Hepatocyte (in vitro differentiated cells): ENCODE results near the gene LRCH1.

Source experiments
- CTCF ChIP-seq: fragments of 200-600 bp; sonication (generic); IDR thresholded peaks from 2 replicates; pipeline ENCODE4 v1.5.1; 2016; ENCODE audit warnings: antibody characterized with exemption, mild to moderate bottlenecking; ENCODE audit not compliant: poor library complexity
- EZH2 ChIP-seq: fragments of 200-600 bp; sonication (generic); IDR thresholded peaks from 2 replicates; pipeline ENCODE4 v1.6.1; 2016; ENCODE audit warnings: antibody characterized with exemption, mild to moderate bottlenecking, borderline replicate concordance
- EZH2phosphoT487 ChIP-seq: fragments of 200-600 bp; sonication (generic); IDR thresholded peaks from one replicate; pipeline ENCODE4 v1.6.1; 2018; ENCODE audit warnings: antibody characterized with exemption, mild to moderate bottlenecking, low read depth, moderate library complexity; ENCODE audit not compliant: unreplicated experiment, severe bottlenecking

GRCh38 chr13:46660416-46660815 is 107.4 kb downstream of the LRCH1 start:
- TF ChIP-seq CTCF (no peak), EZH2 (no peak), EZH2phosphoT487 (no peak)
